IMR-90 (cell line): Measurements from ENCODE around the gene ACSF2. TPM values are rescaled to one million over a fixed set of nuclear protein-coding genes. Genes with fewer than 3 reads are reported as not detected.

Source experiments
- ATAC-seq: fragments of 200-7000 bp; cut with Tn5 transposase; 2 replicates; pipeline ENCODE4 v1.9.1; 2020; ENCODE audit warnings: low read depth, mild to moderate bottlenecking, moderate library complexity
- BruUV-seq: library from RNA; stranded (reverse); fragments of 400-500 nt; replicated peaks from 2 replicates; lab custom pipeline; 2021; lab: Mats Ljungman, UMichigan
- CTCF ChIA-PET: fragments of 300-600 bp; formaldehyde crosslinking; extraction: SDS; loops from one replicate; lab custom pipeline; 2021; ENCODE audit warnings: antibody characterized with exemption; lab: Yijun Ruan, JAX
- POLR2A ChIA-PET: fragments of 300-600 bp; sonication (Branson Sonifier 250); formaldehyde crosslinking; loops from one replicate; lab custom pipeline; 2022; ENCODE audit warnings: antibody characterized with exemption; ENCODE audit not compliant: unreplicated experiment; lab: Charles Lee
- DNase-seq: peaks from one replicate; pipeline ENCODE4 v3.0.0; 2013
- H2AFZ ChIP-seq: replicated peaks from 2 replicates; pipeline ENCODE3; 2013; ENCODE audit warnings: low read length, mild to moderate bottlenecking; ENCODE audit not compliant: poor library complexity
- H2AK5ac ChIP-seq: 2 replicates; pipeline ENCODE4 v1.6.1; 2013; ENCODE audit warnings: low read depth, low read length, inconsistent platforms
- H2AK9ac ChIP-seq: replicated peaks from 2 replicates; pipeline ENCODE3; 2013; ENCODE audit warnings: mild to moderate bottlenecking, low read depth, low read length, moderate library complexity; ENCODE audit not compliant: poor library complexity
- H2BK120ac ChIP-seq: 2 replicates; pipeline ENCODE4 v1.6.1; 2013; ENCODE audit warnings: low read depth, low read length, inconsistent platforms
- H2BK15ac ChIP-seq: 3 replicates; pipeline ENCODE4 v1.6.1; 2013; ENCODE audit warnings: low read depth, low read length, inconsistent platforms
- H2BK20ac ChIP-seq: 2 replicates; pipeline ENCODE4 v1.6.1; 2013; ENCODE audit warnings: low read depth, mild to moderate bottlenecking, inconsistent platforms, low read length, moderate library complexity
- H2BK5ac ChIP-seq: 2 replicates; pipeline ENCODE4 v1.6.1; 2013; ENCODE audit warnings: mild to moderate bottlenecking, low read depth, low read length, inconsistent platforms; ENCODE audit not compliant: poor library complexity, severe bottlenecking
- H3K14ac ChIP-seq: replicated peaks from 2 replicates; pipeline ENCODE4 v1.6.1; 2013; ENCODE audit warnings: low read depth, low read length, inconsistent platforms
- H3K18ac ChIP-seq: 2 replicates; pipeline ENCODE4 v1.6.1; 2013; ENCODE audit warnings: low read depth, low read length, control low read depth
- H3K23ac ChIP-seq: 2 replicates; pipeline ENCODE4 v1.6.1; 2013; ENCODE audit warnings: low read depth, low read length, inconsistent platforms
- H3K27ac ChIP-seq: 2 replicates; pipeline ENCODE4 v1.5.1; 2013; ENCODE audit warnings: mild to moderate bottlenecking, control low read depth, low read length; ENCODE audit not compliant: insufficient read depth
- H3K27me3 ChIP-seq: 2 replicates; pipeline ENCODE4 v1.6.1; 2013; ENCODE audit warnings: low read length; ENCODE audit not compliant: control insufficient read depth, insufficient read depth
- H3K36me3 ChIP-seq: 2 replicates; pipeline ENCODE4 v1.6.1; 2013; ENCODE audit warnings: low read length, mixed read lengths; ENCODE audit not compliant: control insufficient read depth, insufficient read depth
- H3K4ac ChIP-seq: 2 replicates; pipeline ENCODE4 v1.6.1; 2013; ENCODE audit warnings: low read depth, low read length, inconsistent platforms
- H3K4me1 ChIP-seq: 2 replicates; pipeline ENCODE4 v1.6.1; 2013; ENCODE audit warnings: low read length, mixed read lengths; ENCODE audit not compliant: control insufficient read depth, insufficient read depth
- H3K4me2 ChIP-seq: 2 replicates; pipeline ENCODE4 v1.6.1; 2013; ENCODE audit warnings: low read depth, mild to moderate bottlenecking, control low read depth, low read length, moderate library complexity
- H3K4me3 ChIP-seq: 2 replicates; pipeline ENCODE4 v1.5.1; 2013; ENCODE audit warnings: low read depth, mild to moderate bottlenecking, control low read depth, low read length, moderate library complexity; ENCODE audit not compliant: insufficient read depth
- H3K56ac ChIP-seq: 2 replicates; pipeline ENCODE4 v1.6.1; 2013; ENCODE audit warnings: low read length, inconsistent platforms; ENCODE audit not compliant: insufficient read depth; ENCODE audit errors: extremely low read depth
- H3K79me1 ChIP-seq, 2 experiments: 2 replicates each; pipeline ENCODE4 v1.6.1; 2013; ENCODE audit warnings: low read length in 2 of 2, inconsistent platforms in 1 of 2, low read depth in 1 of 2
- H3K9ac ChIP-seq: 2 replicates; pipeline ENCODE4 v1.6.1; 2013; ENCODE audit warnings: low read depth, low read length, control low read depth
- H3K9me1 ChIP-seq: 2 replicates; pipeline ENCODE4 v1.6.1; 2013; ENCODE audit warnings: low read length, inconsistent platforms; ENCODE audit not compliant: insufficient read depth
- H3K9me3 ChIP-seq: 2 replicates; pipeline ENCODE4 v1.6.1; 2013; ENCODE audit warnings: low read length; ENCODE audit not compliant: control insufficient read depth, insufficient read depth
- H4K20me1 ChIP-seq: 2 replicates; pipeline ENCODE4 v1.6.1; 2013; ENCODE audit warnings: low read length, inconsistent platforms; ENCODE audit not compliant: insufficient read depth
- H4K5ac ChIP-seq: 2 replicates; pipeline ENCODE4 v1.6.1; 2013; ENCODE audit warnings: mild to moderate bottlenecking, low read depth, low read length, control low read depth
- H4K8ac ChIP-seq, 2 experiments: 2 replicates each; pipeline ENCODE4 v1.6.1; 2013; ENCODE audit warnings: low read depth in 2 of 2, low read length in 2 of 2, control low read depth in 1 of 2, inconsistent platforms in 1 of 2
- H4K91ac ChIP-seq: 2 replicates; pipeline ENCODE4 v1.6.1; 2013; ENCODE audit warnings: low read depth, low read length, inconsistent platforms; ENCODE audit not compliant: insufficient read depth
- CEBPB ChIP-seq: IDR thresholded peaks from 2 replicates; pipeline ENCODE4 v1.6.1; 2012; ENCODE audit warnings: low read depth, low read length, improper control_type of control experiment
- RAD21 ChIP-seq: IDR thresholded peaks from 2 replicates; pipeline ENCODE4 v1.6.1; 2012; ENCODE audit warnings: low read length, improper control_type of control experiment
- WGBS, 2 experiments: methylation state at CpG; one replicate each; pipeline versions ENCODE4 v1.1.5 to v1.1.7; 2013; ENCODE audit warnings: missing lambda C conversion rate in 2 of 2; ENCODE audit not compliant: insufficient read length in 1 of 2; ENCODE audit errors: extremely low coverage in 2 of 2; 5-methylcytosine and 5-hydroxymethylcytosine counted together
- dilution Hi-C: fragments of 300-500 bp; cut with HindIII; formaldehyde crosslinking; loops from one replicate; pipeline ENCODE4 v1.14.3; 2018; ENCODE audit warnings: low sequenced_read_pairs; ENCODE audit not compliant: unreplicated experiment
- in situ Hi-C: fragments of 300-500 bp; cut with MboI; formaldehyde crosslinking; loops from 3 replicates; pipeline ENCODE4 v1.14.3; 2019; ENCODE audit warnings: low sequenced_read_pairs, inconsistent platforms, mixed read lengths
- intact Hi-C: fragments of 100-400 bp; cut with micrococcal nuclease; formaldehyde crosslinking; loops from 2 replicates; pipeline ENCODE4 v1.10.0; 2022
- polyA plus RNA-seq, 3 experiments: library from polyadenylated mRNA; depleted of rRNA; stranded (reverse); fragments of >200 nt; gene quantifications; 2 replicates each; pipeline ENCODE4 v1.2.3, GENCODE V29; 2012; ENCODE audit warnings: low replicate concordance in 1 of 3
- total RNA-seq: library from RNA; depleted of rRNA; stranded (reverse); fragments of >200 nt; gene quantifications from 2 replicates; pipeline ENCODE4 v1.2.3, GENCODE V29; 2012

The ACSF2 gene
- total and polyA plus RNA-seq, 2 of the 4 experiments (the other 2 are of a cell fraction) = 18.5 to 27.2 TPM

- intact Hi-C loops = no loop called here
- Histone ChIP-seq H3K79me1 (no peaks in the 10 kb centered on the region), H3K23ac (no peak overlapping the region), H3K9me3 (no peaks in the 10 kb centered on the region), H3K27ac (no peak overlapping the region), H3K27me3 (no peaks in the 10 kb centered on the region; the same call in none of the 2 replicates), H2AFZ (no peak overlapping the region), H4K8ac (no peak overlapping the region), H3K56ac (no peak overlapping the region), H3K4me2 (no peak overlapping the region), H3K4me3 (no peak overlapping the region), H3K4ac (no peak overlapping the region), H4K5ac (no peak overlapping the region), H4K20me1 (no peaks in the 10 kb centered on the region), H3K18ac (no peak overlapping the region), H3K9me1 (no peaks in the 10 kb centered on the region), H2BK5ac (no peak overlapping the region), H2BK120ac (no peak overlapping the region), H3K14ac (no peak overlapping the region), H2BK20ac (no peak overlapping the region), H3K9ac (no peak overlapping the region), H4K91ac (no peak overlapping the region), H2AK5ac (no peak overlapping the region), H2AK9ac (no peak overlapping the region), H3K4me1 (no peaks in the 10 kb centered on the region), H3K36me3 (no peaks in the 10 kb centered on the region; the same call in 1 of the 2 replicates), H2BK15ac (no peak overlapping the region)
- BruUV-seq = no TSS peak
- TF ChIP-seq RAD21 (no peak), CEBPB (peak; percentile 70)
- WGBS, 2 experiments = no CpG with 5 or more reads among the region's 1 CpG
- dilution Hi-C loops = no loop called here
- POLR2A ChIA-PET = no interaction called here
- CTCF ChIA-PET = no interaction called here
- ATAC-seq (no peak), DNase-seq (no peak)
- in situ Hi-C loops = no loop called here
These were observed 65.5 kb downstream of the ACSF2 start for GRCh38 chr17:50491505-50491904.
